ENCODE results near the gene NOTCH2. TPM values are rescaled to one million over a fixed set of nuclear protein-coding genes. Genes with fewer than 3 reads are reported as not detected.

NOTCH2 gene
- total RNA-seq, 1 experiment from 2014 or later, result 62.9 TPM

- no peaks in the 10 kb centered on the region for H3K79me2 ChIP-seq (ENCODE audit: insufficient read depth, low read length)
These were observed 107.0 kb downstream of the NOTCH2 start for GRCh38 chr1:119962296-119962968.

More at GRCh38 chr1:119962296-119962968, 107.0 kb downstream of the NOTCH2 start:
- Histone ChIP-seq H3K27ac (ENCODE audit: low read depth, low read length) (no peak overlapping the region), H3K9me3 (ENCODE audit: control insufficient read depth in 1 of 2, insufficient read depth in 1 of 2, low read depth in 1 of 2, low read length in 2 of 2) (no peaks in the 10 kb centered on the region), H3K9me2 (ENCODE audit: insufficient read depth) (no peaks in the 10 kb centered on the region), H3K4me2 (ENCODE audit: low read length) (no peak overlapping the region), H3K4me3 (replicated peaks in 1 of 2; ENCODE audit: low read depth in 1 of 2, low read length in 2 of 2) (no peak overlapping the region), H3K27me3 (ENCODE audit: insufficient read depth, low read length) (no peaks in the 10 kb centered on the region), H3K4me1 (ENCODE audit: control insufficient read depth in 1 of 2, insufficient read depth in 2 of 2, low read length in 2 of 2) (no peaks in the 10 kb centered on the region), H3K36me3 (ENCODE audit: control insufficient read depth in 1 of 2, insufficient read depth in 2 of 2, low read length in 2 of 2) (peaks cover 11 to 22% of the 10 kb centered on the region in 2 experiments; a peak in 3 of 4 replicates), H2AFZ (ENCODE audit: low read depth, low read length, poor library complexity, severe bottlenecking) (no peak overlapping the region), H4K20me1 (ENCODE audit: insufficient read depth) (no peaks in the 10 kb centered on the region), H3K9ac (ENCODE audit: low read length) (no peak overlapping the region)
- no TSS peak for BruUV-seq (replicated peaks)
- ChIA-PET RAD21 (ENCODE audit: low non-redundant PET in 1 of 2, low total read pairs in 2 of 2, uncharacterized antibody in 2 of 2, unreplicated experiment in 2 of 2) (no interaction called here), CTCF (no interaction called here), POLR2A (no interaction called here)
- intact Hi-C loops (cut with micrococcal nuclease), result loop anchor here (10.0 kb wide), 1 partner anchor 348 kb away; no protein-coding TSS in a partner anchor
- no peak for TF ChIP-seq YY1 (IDR thresholded peaks at IDR 0.05; ENCODE audit: extremely low read depth, insufficient replicate concordance, low read depth, low read length)
- no peak for TF ChIP-seq ZFX (IDR thresholded peaks at IDR 0.05)
- TF ChIP-seq POLR2A (IDR thresholded peaks at IDR 0.05; ENCODE audit: borderline replicate concordance, extremely low read depth, insufficient read depth, insufficient read length), result no peak
- TF ChIP-seq MAX (IDR thresholded peaks at IDR 0.05), result no peak
- TF ChIP-seq JUND (IDR thresholded peaks at IDR 0.05), result no peak
- no peak for TF ChIP-seq SP1 (IDR thresholded peaks at IDR 0.05; ENCODE audit: low read depth)
- no peak for TF ChIP-seq ELF1 (IDR thresholded peaks at IDR 0.05; ENCODE audit: borderline replicate concordance, low read depth)
- no peak for TF ChIP-seq ZNF274 (IDR thresholded peaks at IDR 0.05; ENCODE audit: low read depth, low read length)
- no peak for TF ChIP-seq RAD21 (IDR thresholded peaks at IDR 0.05; ENCODE audit: low read depth)
- TF ChIP-seq CBX3 (IDR thresholded peaks at IDR 0.05; ENCODE audit: low read depth), result no peak
- TF ChIP-seq EGR1 (IDR thresholded peaks at IDR 0.05; ENCODE audit: low read depth), result no peak
- TF ChIP-seq FOSL1 (IDR thresholded peaks at IDR 0.05; ENCODE audit: low read depth), result no peak
- no peak for TF ChIP-seq EZH2phosphoT487 (IDR thresholded peaks at IDR 0.05; ENCODE audit: borderline replicate concordance)
- TF ChIP-seq SIN3A (IDR thresholded peaks at IDR 0.05; ENCODE audit: low read depth), result no peak
- TF ChIP-seq SRF (IDR thresholded peaks at IDR 0.05; ENCODE audit: low read depth), result no peak
- no peak for TF ChIP-seq CTCF (IDR thresholded peaks at IDR 0.05 in 2 of 3, conservative IDR thresholded peaks at IDR 0.05 in 1 of 3; ENCODE audit: borderline replicate concordance in 1 of 3, insufficient read depth in 1 of 3, low read depth in 2 of 3, low read length in 2 of 3)
- no peak for DNase-seq (ENCODE audit: low read depth, low spot score)
- ATAC-seq, result no peak

All from HCT116 (cell line).